ENCODE measurements around the gene KRT37.
"Not testable (repeated sequence)": the region's sequence is repeated elsewhere in the genome, so short reads cannot be mapped to it uniquely, and the experiment has no call there.

Gene KRT37

GRCh38 chr17:41428591-41429291 is 4.4 kb upstream of the KRT37 start:
- Histone ChIP-seq H3K9me3 (ENCODE audit: insufficient read depth, low read length) (no peaks in the 10 kb centered on the region), H2AFZ (ENCODE audit: low read depth, low read length) (no peak overlapping the region), H3K4me1 (ENCODE audit: low read length) (no peaks in the 10 kb centered on the region), H3K27ac (ENCODE audit: low read length) (no peak overlapping the region), H3K4me2 (ENCODE audit: low read length) (no peak overlapping the region), H3K4me3 (ENCODE audit: low read length) (no peak overlapping the region), H4K20me1 (ENCODE audit: insufficient read depth, low read length) (no peaks in the 10 kb centered on the region), H3K27me3 (ENCODE audit: low read depth, low read length) (peaks cover 3% of the 10 kb centered on the region; the same call in 1 of the 2 replicates), H3K9ac (ENCODE audit: low read length) (no peak overlapping the region), H3K36me3 (replicated peaks; ENCODE audit: low read depth, low read length) (no peaks in the 10 kb centered on the region), H3K79me2 (ENCODE audit: low read length) (no peaks in the 10 kb centered on the region)
- TF ChIP-seq CTCF (IDR thresholded peaks at IDR 0.05; ENCODE audit: low read depth, low read length) (no peak), EZH2phosphoT487 (IDR thresholded peaks at IDR 0.05; ENCODE audit: low read depth) (no peak)

GRCh38 chr17:41422586-41422985 is 1.8 kb downstream of the KRT37 start:
- not testable (repeated sequence) for H3K36me3 ChIP-seq (replicated peaks; ENCODE audit: low read depth, low read length); H3K27ac ChIP-seq (ENCODE audit: low read length); H2AFZ ChIP-seq (ENCODE audit: low read depth, low read length); H3K27me3 ChIP-seq (ENCODE audit: low read depth, low read length); H3K9ac ChIP-seq (ENCODE audit: low read length); H4K20me1 ChIP-seq (ENCODE audit: insufficient read depth, low read length); H3K4me3 ChIP-seq (ENCODE audit: low read length); H3K9me3 ChIP-seq (ENCODE audit: insufficient read depth, low read length); H3K4me1 ChIP-seq (ENCODE audit: low read length); H3K4me2 ChIP-seq (ENCODE audit: low read length); H3K79me2 ChIP-seq (ENCODE audit: low read length)

- no peak for TF ChIP-seq CTCF (IDR thresholded peaks at IDR 0.05; ENCODE audit: low read depth, low read length)
- TF ChIP-seq EZH2phosphoT487 (IDR thresholded peaks at IDR 0.05; ENCODE audit: low read depth): no peak
- H3K9ac ChIP-seq (ENCODE audit: low read length): no peak overlapping the region
- no peak overlapping the region for H3K4me3 ChIP-seq (ENCODE audit: low read length)
- H3K36me3 ChIP-seq (replicated peaks; ENCODE audit: low read depth, low read length): no peaks in the 10 kb centered on the region
- no peaks in the 10 kb centered on the region for H4K20me1 ChIP-seq (ENCODE audit: insufficient read depth, low read length)
- H3K27me3 ChIP-seq (ENCODE audit: low read depth, low read length): no peaks in the 10 kb centered on the region
- no peaks in the 10 kb centered on the region for H3K4me1 ChIP-seq (ENCODE audit: low read length)
- H3K9me3 ChIP-seq (ENCODE audit: insufficient read depth, low read length): no peaks in the 10 kb centered on the region
- H3K4me2 ChIP-seq (ENCODE audit: low read length): no peak overlapping the region
- no peak overlapping the region for H2AFZ ChIP-seq (ENCODE audit: low read depth, low read length)
- no peaks in the 10 kb centered on the region for H3K79me2 ChIP-seq (ENCODE audit: low read length)
- no peak overlapping the region for H3K27ac ChIP-seq (ENCODE audit: low read length)
Observed at GRCh38 chr17:41421617-41422016, 2.8 kb downstream of the KRT37 start.

GRCh38 chr17:41421116-41421515 is 3.3 kb downstream of the KRT37 start:
- H4K20me1 ChIP-seq (ENCODE audit: insufficient read depth, low read length): no peaks in the 10 kb centered on the region
- H3K4me1 ChIP-seq (ENCODE audit: low read length): no peaks in the 10 kb centered on the region
- no peaks in the 10 kb centered on the region for H3K79me2 ChIP-seq (ENCODE audit: low read length)
- H2AFZ ChIP-seq (ENCODE audit: low read depth, low read length): no peak overlapping the region
- H3K36me3 ChIP-seq (replicated peaks; ENCODE audit: low read depth, low read length): no peaks in the 10 kb centered on the region
- no peak overlapping the region for H3K4me2 ChIP-seq (ENCODE audit: low read length)
- no peak overlapping the region for H3K9ac ChIP-seq (ENCODE audit: low read length)
- no peak overlapping the region for H3K4me3 ChIP-seq (ENCODE audit: low read length)
- H3K27me3 ChIP-seq (ENCODE audit: low read depth, low read length): no peaks in the 10 kb centered on the region
- no peak for TF ChIP-seq EZH2phosphoT487 (IDR thresholded peaks at IDR 0.05; ENCODE audit: low read depth)
- H3K27ac ChIP-seq (ENCODE audit: low read length): no peak overlapping the region
- no peaks in the 10 kb centered on the region for H3K9me3 ChIP-seq (ENCODE audit: insufficient read depth, low read length)

GRCh38 chr17:41420134-41420533 is 4.3 kb downstream of the KRT37 start:
- H4K20me1 ChIP-seq (ENCODE audit: insufficient read depth, low read length): no peaks in the 10 kb centered on the region
- no peaks in the 10 kb centered on the region for H3K79me2 ChIP-seq (ENCODE audit: low read length)
- no peaks in the 10 kb centered on the region for H3K9me3 ChIP-seq (ENCODE audit: insufficient read depth, low read length)
- H3K4me2 ChIP-seq (ENCODE audit: low read length): no peak overlapping the region
- H3K27me3 ChIP-seq (ENCODE audit: low read depth, low read length): no peaks in the 10 kb centered on the region
- H2AFZ ChIP-seq (ENCODE audit: low read depth, low read length): no peak overlapping the region
- H3K9ac ChIP-seq (ENCODE audit: low read length): no peak overlapping the region
- H3K27ac ChIP-seq (ENCODE audit: low read length): no peak overlapping the region
- TF ChIP-seq EZH2phosphoT487 (IDR thresholded peaks at IDR 0.05; ENCODE audit: low read depth): no peak
- no peak for TF ChIP-seq CTCF (IDR thresholded peaks at IDR 0.05; ENCODE audit: low read depth, low read length)
- no peaks in the 10 kb centered on the region for H3K4me1 ChIP-seq (ENCODE audit: low read length)
- no peaks in the 10 kb centered on the region for H3K36me3 ChIP-seq (replicated peaks; ENCODE audit: low read depth, low read length)
- no peak overlapping the region for H3K4me3 ChIP-seq (ENCODE audit: low read length)

Measured in OCI-LY3 (cell line).